ENCODE measurements around the gene COL16A1.

COL16A1 gene

GRCh38 chr1:31645274-31645568 is 58.6 kb downstream of the COL16A1 start:
- no peak for DNase-seq

- DNase-seq = peak; percentile 99
Measured at GRCh38 chr1:31644560-31645273, 59.1 kb downstream of the COL16A1 start, which contains the start of gene PEF1. TSS of gene PEF1 (minus strand) at chr1:31644876. CDS start at chr1:31644864, 12 bp downstream.

- DNase-seq = no peak
Measured at GRCh38 chr1:31643976-31644559, 59.7 kb downstream of the COL16A1 start.

GRCh38 chr1:31642897-31643296 is 60.9 kb downstream of the COL16A1 start:
- DNase-seq = no peak

- DNase-seq = no peak
Measured at GRCh38 chr1:31642366-31642765, 61.5 kb downstream of the COL16A1 start.

- peak; percentile 80 for DNase-seq
Measured at GRCh38 chr1:31640964-31641363, 62.9 kb downstream of the COL16A1 start.

GRCh38 chr1:31640179-31640578 is 63.6 kb downstream of the COL16A1 start:
- no peak for DNase-seq

GRCh38 chr1:31639543-31639942 is 64.3 kb downstream of the COL16A1 start:
- DNase-seq = no peak

- DNase-seq = no peak
Measured at GRCh38 chr1:31637915-31638673, 65.7 kb downstream of the COL16A1 start.

- no peak for DNase-seq
Measured at GRCh38 chr1:31633117-31633516, 70.7 kb downstream of the COL16A1 start.

- DNase-seq = no peak
Measured at GRCh38 chr1:31632649-31633048, 71.2 kb downstream of the COL16A1 start.

- DNase-seq = no peak
Measured at GRCh38 chr1:31628931-31629556, 74.8 kb downstream of the COL16A1 start.

GRCh38 chr1:31627930-31628559 is 75.8 kb downstream of the COL16A1 start:
- peak; percentile 97 for DNase-seq

GRCh38 chr1:31627301-31627929 is 76.4 kb downstream of the COL16A1 start:
- peak; percentile 84 for DNase-seq

GRCh38 chr1:31626223-31627207 is 77.3 kb downstream of the COL16A1 start:
- no peak for DNase-seq

- no peak for DNase-seq
Measured at GRCh38 chr1:31625561-31626222, 78.1 kb downstream of the COL16A1 start.

GRCh38 chr1:31624731-31625514 is 78.9 kb downstream of the COL16A1 start:
- no peak for DNase-seq

GRCh38 chr1:31624309-31624708 is 79.5 kb downstream of the COL16A1 start:
- DNase-seq = no peak

- DNase-seq = no peak
Measured at GRCh38 chr1:31623365-31623764, 80.5 kb downstream of the COL16A1 start.
